ENCODE data around the gene RAB4B.

Gene RAB4B

GRCh38 chr19:40799558-40800338, 21.7 kb downstream of the RAB4B start:
- ChIA-PET POLR2A (interaction anchor here (4.1 to 5.2 kb wide), 2 partner anchors 22 to 50 kb away, joined by 25 to 32 read pairs; partner anchors contain the start of genes ACTMAP, RAB4B and SNRPA), CTCF (no interaction called here)
- DNase-seq (ENCODE audit: extremely low spot score): peak; percentile 33
- no peak for TF ChIP-seq FOXA1 (IDR thresholded peaks at IDR 0.05)
- TF ChIP-seq SUZ12 (IDR thresholded peaks at IDR 0.05): no peak
- no peak for TF ChIP-seq CTBP1 (IDR thresholded peaks at IDR 0.05; ENCODE audit: borderline replicate concordance)
- no peak for TF ChIP-seq LEF1 (IDR thresholded peaks at IDR 0.05; ENCODE audit: borderline replicate concordance)
- no peak for TF ChIP-seq TARDBP (IDR thresholded peaks at IDR 0.05)
- TF ChIP-seq ARNT (IDR thresholded peaks at IDR 0.05): no peak
- no peak for TF ChIP-seq FOXM1 (IDR thresholded peaks at IDR 0.05; ENCODE audit: borderline replicate concordance)
- no peak for TF ChIP-seq FOXK2 (IDR thresholded peaks at IDR 0.05)
- no peak for TF ChIP-seq PKNOX1 (IDR thresholded peaks at IDR 0.05)
- no peak for TF ChIP-seq ELF4 (IDR thresholded peaks at IDR 0.05)
- TF ChIP-seq SP1 (IDR thresholded peaks at IDR 0.05): no peak
- TF ChIP-seq NFRKB (IDR thresholded peaks at IDR 0.05): no peak
- TF ChIP-seq ZNF384 (IDR thresholded peaks at IDR 0.05): no peak
- TF ChIP-seq HDGF (IDR thresholded peaks at IDR 0.05; ENCODE audit: borderline replicate concordance): no peak
- no peak for TF ChIP-seq BHLHE40 (IDR thresholded peaks at IDR 0.05; ENCODE audit: borderline replicate concordance)

- CTCF ChIA-PET: no interaction called here
Measured at GRCh38 chr19:40800339-40800996, 22.4 kb downstream of the RAB4B start.

GRCh38 chr19:40800997-40801377, 22.9 kb downstream of the RAB4B start:
- ChIA-PET CTCF (interaction anchor here (0.6 kb wide), 1 partner anchor 325 kb away, joined by 5 read pairs; no protein-coding TSS in a partner anchor), POLR2A (interaction anchor here (5.2 kb wide), 1 partner anchor 51 kb away, joined by 32 read pairs; the partner anchor contains the start of genes ACTMAP and SNRPA)
- no peak for TF ChIP-seq ARNT (IDR thresholded peaks at IDR 0.05)
- TF ChIP-seq ELF4 (IDR thresholded peaks at IDR 0.05): no peak
- TF ChIP-seq ZNF384 (IDR thresholded peaks at IDR 0.05): no peak
- no peak for TF ChIP-seq BHLHE40 (IDR thresholded peaks at IDR 0.05; ENCODE audit: borderline replicate concordance)
- DNase-seq (ENCODE audit: extremely low spot score): no peak

More at GRCh38 chr19:40800339-40800996, 22.4 kb downstream of the RAB4B start:
- TF ChIP-seq ARNT (IDR thresholded peaks at IDR 0.05) (no peak), LEF1 (IDR thresholded peaks at IDR 0.05; ENCODE audit: borderline replicate concordance) (no peak), NFRKB (IDR thresholded peaks at IDR 0.05) (no peak), FOXK2 (IDR thresholded peaks at IDR 0.05) (no peak), ZNF384 (IDR thresholded peaks at IDR 0.05) (no peak), FOXM1 (IDR thresholded peaks at IDR 0.05; ENCODE audit: borderline replicate concordance) (no peak), ELF4 (IDR thresholded peaks at IDR 0.05) (no peak), SUZ12 (IDR thresholded peaks at IDR 0.05) (no peak), PKNOX1 (IDR thresholded peaks at IDR 0.05) (no peak), L3MBTL2 (conservative IDR thresholded peaks at IDR 0.05) (no peak), BHLHE40 (IDR thresholded peaks at IDR 0.05; ENCODE audit: borderline replicate concordance) (no peak), HDGF (IDR thresholded peaks at IDR 0.05; ENCODE audit: borderline replicate concordance) (no peak), CTBP1 (IDR thresholded peaks at IDR 0.05; ENCODE audit: borderline replicate concordance) (no peak), SP1 (IDR thresholded peaks at IDR 0.05) (no peak)
- POLR2A ChIA-PET: interaction anchor here (5.2 kb wide), 1 partner anchor 51 kb away, joined by 32 read pairs; the partner anchor contains the start of genes ACTMAP and SNRPA
- DNase-seq (ENCODE audit: extremely low spot score): no peak

GRCh38 chr19:40801426-40802299, 23.6 kb downstream of the RAB4B start:
- CTCF ChIA-PET: interaction anchor here (0.6 kb wide), 1 partner anchor 325 kb away, joined by 5 read pairs; no protein-coding TSS in a partner anchor
- POLR2A ChIA-PET: interaction anchor here (5.2 kb wide), 1 partner anchor 52 kb away, joined by 32 read pairs; the partner anchor contains the start of genes ACTMAP and SNRPA
- DNase-seq (ENCODE audit: extremely low spot score): no peak
- TF ChIP-seq TARDBP (IDR thresholded peaks at IDR 0.05) (no peak), NFRKB (IDR thresholded peaks at IDR 0.05) (no peak), FOXA1 (IDR thresholded peaks at IDR 0.05) (no peak), LEF1 (IDR thresholded peaks at IDR 0.05; ENCODE audit: borderline replicate concordance) (no peak), ARNT (IDR thresholded peaks at IDR 0.05) (no peak), FOXK2 (IDR thresholded peaks at IDR 0.05) (no peak), SUZ12 (IDR thresholded peaks at IDR 0.05) (no peak), SP1 (IDR thresholded peaks at IDR 0.05) (no peak), L3MBTL2 (conservative IDR thresholded peaks at IDR 0.05) (no peak), CTBP1 (IDR thresholded peaks at IDR 0.05; ENCODE audit: borderline replicate concordance) (no peak), ELF4 (IDR thresholded peaks at IDR 0.05) (no peak), ZNF384 (IDR thresholded peaks at IDR 0.05) (no peak), FOXM1 (IDR thresholded peaks at IDR 0.05; ENCODE audit: borderline replicate concordance) (no peak), BHLHE40 (IDR thresholded peaks at IDR 0.05; ENCODE audit: borderline replicate concordance) (no peak), PKNOX1 (IDR thresholded peaks at IDR 0.05) (no peak), HDGF (IDR thresholded peaks at IDR 0.05; ENCODE audit: borderline replicate concordance) (no peak)

Measured in HEK293T (cell line).